Trophoblast cell (in vitro differentiated cells and primary cell): ENCODE results near the gene BMP5.

Source experiments
- DNase-seq, 2 donors: peaks; one replicate each; pipeline ENCODE4 v3.0.0-alpha.2; 2016
- H2AFZ ChIP-seq: 2 replicates; pipeline ENCODE4 v1.6.1; 2013; ENCODE audit warnings: low read length, moderate library complexity, mild to moderate bottlenecking; ENCODE audit not compliant: insufficient read depth, poor library complexity
- H2AK5ac ChIP-seq: 2 replicates; pipeline ENCODE4 v1.6.1; 2013; ENCODE audit warnings: mild to moderate bottlenecking, low read length
- H2BK120ac ChIP-seq: 2 replicates; pipeline ENCODE4 v1.6.1; 2013; ENCODE audit warnings: low read length, mild to moderate bottlenecking, moderate library complexity; ENCODE audit not compliant: insufficient read depth, poor library complexity
- H2BK12ac ChIP-seq: 2 replicates; pipeline ENCODE4 v1.6.1; 2013; ENCODE audit warnings: mild to moderate bottlenecking, low read length, moderate library complexity
- H2BK5ac ChIP-seq: 2 replicates; pipeline ENCODE4 v1.6.1; 2013; ENCODE audit warnings: low read length, low read depth, moderate library complexity, mild to moderate bottlenecking; ENCODE audit not compliant: poor library complexity
- H3K14ac ChIP-seq: 2 replicates; pipeline ENCODE4 v1.6.1; 2013; ENCODE audit warnings: mild to moderate bottlenecking, low read length
- H3K18ac ChIP-seq: 2 replicates; pipeline ENCODE4 v1.6.1; 2013; ENCODE audit warnings: mild to moderate bottlenecking, low read length
- H3K23ac ChIP-seq: 2 replicates; pipeline ENCODE4 v1.6.1; 2013; ENCODE audit warnings: low read length
- H3K27ac ChIP-seq: 2 replicates; pipeline ENCODE4 v1.5.1; 2013; ENCODE audit warnings: low read depth, mild to moderate bottlenecking, inconsistent platforms, low read length, moderate library complexity
- H3K27me3 ChIP-seq: 2 replicates; pipeline ENCODE4 v1.6.1; 2013; ENCODE audit warnings: inconsistent platforms, mild to moderate bottlenecking, low read length, moderate library complexity; ENCODE audit not compliant: insufficient read depth
- H3K36me3 ChIP-seq, 2 experiments: 1 replicate in 1 of 2; 2 replicates in 1 of 2; pipeline ENCODE4 v1.6.1; 2013; ENCODE audit warnings: low read length in 2 of 2, mild to moderate bottlenecking in 2 of 2, moderate library complexity in 1 of 2; ENCODE audit not compliant: insufficient read depth in 2 of 2, control insufficient read depth in 1 of 2
- H3K4ac ChIP-seq: 2 replicates; pipeline ENCODE4 v1.6.1; 2013; ENCODE audit warnings: low read depth, mild to moderate bottlenecking, low read length, moderate library complexity
- H3K4me1 ChIP-seq, 2 experiments: 1 replicate in 1 of 2; 2 replicates in 1 of 2; pipeline ENCODE4 v1.6.1; 2013; ENCODE audit warnings: low read length in 2 of 2, mild to moderate bottlenecking in 2 of 2, moderate library complexity in 1 of 2; ENCODE audit not compliant: insufficient read depth in 2 of 2, control insufficient read depth in 1 of 2
- H3K4me2 ChIP-seq: 2 replicates; pipeline ENCODE4 v1.6.1; 2013; ENCODE audit warnings: inconsistent platforms, mild to moderate bottlenecking, low read length, moderate library complexity
- H3K4me3 ChIP-seq: 2 replicates; pipeline ENCODE4 v1.5.1; 2013; ENCODE audit warnings: mild to moderate bottlenecking, low read depth, low read length, inconsistent platforms
- H3K79me1 ChIP-seq: one replicate; pipeline ENCODE4 v1.6.1; 2013; ENCODE audit warnings: low read length
- H3K79me2 ChIP-seq: 2 replicates; pipeline ENCODE4 v1.6.1; 2013; ENCODE audit warnings: low read length, mild to moderate bottlenecking; ENCODE audit not compliant: control insufficient read depth, insufficient read depth, poor library complexity
- H3K9ac ChIP-seq: 2 replicates; pipeline ENCODE4 v1.6.1; 2013; ENCODE audit warnings: mild to moderate bottlenecking, low read length
- H3K9me3 ChIP-seq: 2 replicates; pipeline ENCODE4 v1.6.1; 2013; ENCODE audit warnings: low read depth, mild to moderate bottlenecking, control low read depth, inconsistent platforms, low read length; ENCODE audit not compliant: insufficient read depth
- H4K12ac ChIP-seq: 2 replicates; pipeline ENCODE4 v1.6.1; 2013; ENCODE audit warnings: low read depth, mild to moderate bottlenecking, low read length, moderate library complexity
- H4K8ac ChIP-seq: 2 replicates; pipeline ENCODE4 v1.6.1; 2013; ENCODE audit warnings: low read depth, mild to moderate bottlenecking, low read length, moderate library complexity
- H4K91ac ChIP-seq: one replicate; pipeline ENCODE4 v1.6.1; 2013; ENCODE audit warnings: low read depth, mild to moderate bottlenecking, low read length, moderate library complexity
- WGBS: extraction: QIAGEN DNeasy Blood & Tissue Kit; methylation state at CpG from one replicate; pipeline ENCODE4 v1.1.7; 2013; ENCODE audit warnings: missing lambda C conversion rate; ENCODE audit not compliant: insufficient read length, insufficient coverage; ENCODE audit errors: extremely low coverage; 5-methylcytosine and 5-hydroxymethylcytosine counted together

Gene BMP5

GRCh38 chr6:55868176-55868575, 7.2 kb downstream of the BMP5 start:
- Histone ChIP-seq H3K79me1 (no peaks in the 10 kb centered on the region), H3K79me2 (no peaks in the 10 kb centered on the region), H3K36me3 (no peaks in the 10 kb centered on the region), H3K4me3 (no peak overlapping the region), H3K4me2 (no peak overlapping the region), H3K23ac (no peak overlapping the region), H3K14ac (no peak overlapping the region), H4K91ac (no peak overlapping the region), H3K27me3 (no peaks in the 10 kb centered on the region), H2BK120ac (no peak overlapping the region), H3K9me3 (no peaks in the 10 kb centered on the region), H3K4me1 (peaks cover 2 to 5% of the 10 kb centered on the region in 2 experiments), H2BK12ac (no peak overlapping the region), H4K12ac (no peak overlapping the region), H3K27ac (no peak overlapping the region), H3K4ac (no peak overlapping the region), H2AFZ (no peak overlapping the region), H2AK5ac (no peak overlapping the region), H2BK5ac (no peak overlapping the region), H3K9ac (no peak overlapping the region), H4K8ac (no peak overlapping the region), H3K18ac (no peak overlapping the region)
- no peak for DNase-seq
- no CpG with 5 or more reads among the region's 1 CpG for WGBS

DNA sequence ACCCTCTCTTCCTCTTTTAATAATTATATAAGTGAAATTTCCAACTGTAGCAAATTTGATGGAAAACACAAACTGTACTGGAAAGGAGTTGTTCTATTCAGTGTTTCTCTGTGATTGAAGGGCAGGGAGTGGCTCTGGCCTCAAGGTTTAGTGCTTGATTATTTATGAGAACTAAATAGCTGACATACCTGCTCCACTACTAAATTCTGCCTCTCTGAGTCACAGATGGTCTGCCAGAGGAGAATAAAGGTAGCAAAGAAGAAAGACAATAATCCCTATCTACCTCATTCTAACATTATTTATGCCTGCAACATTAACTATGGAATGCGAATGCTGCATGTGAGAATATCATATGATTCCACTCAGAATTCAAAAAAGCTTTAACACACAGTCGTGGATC, 9.3 kb downstream of the BMP5 start:
- no peak overlapping the region for H3K4me3 ChIP-seq
- H2BK12ac ChIP-seq = no peak overlapping the region
- H3K79me2 ChIP-seq = no peaks in the 10 kb centered on the region
- no peak overlapping the region for H2BK120ac ChIP-seq
- no peak overlapping the region for H3K27ac ChIP-seq
- H4K91ac ChIP-seq = no peak overlapping the region
- no peak overlapping the region for H3K14ac ChIP-seq
- no peak overlapping the region for H3K23ac ChIP-seq
- H3K4ac ChIP-seq = no peak overlapping the region
- no peaks in the 10 kb centered on the region for H3K79me1 ChIP-seq
- peaks cover 2 to 5% of the 10 kb centered on the region in 2 experiments for H3K4me1 ChIP-seq
- H3K36me3 ChIP-seq = no peaks in the 10 kb centered on the region
- no peak overlapping the region for H3K18ac ChIP-seq
- H2AK5ac ChIP-seq = no peak overlapping the region
- no peak overlapping the region for H4K8ac ChIP-seq
- no peak overlapping the region for H2BK5ac ChIP-seq
- DNase-seq = peak in 1 of 2 donors; percentile 43
- no CpG with 5 or more reads among the region's 2 CpGs for WGBS
- no peaks in the 10 kb centered on the region for H3K9me3 ChIP-seq
- H2AFZ ChIP-seq = no peak overlapping the region
- H4K12ac ChIP-seq = no peak overlapping the region
- H3K9ac ChIP-seq = no peak overlapping the region
- H3K27me3 ChIP-seq = no peaks in the 10 kb centered on the region
- H3K4me2 ChIP-seq = no peak overlapping the region

GRCh38 chr6:55853008-55854001, 22.1 kb downstream of the BMP5 start:
- Histone ChIP-seq H3K79me2 (no peaks in the 10 kb centered on the region), H2AK5ac (no peak overlapping the region), H3K27me3 (no peaks in the 10 kb centered on the region), H3K9ac (no peak overlapping the region), H4K91ac (no peak overlapping the region), H4K12ac (no peak overlapping the region), H3K36me3 (no peaks in the 10 kb centered on the region), H3K4ac (no peak overlapping the region), H3K18ac (no peak overlapping the region), H2BK12ac (no peak overlapping the region), H3K9me3 (no peaks in the 10 kb centered on the region), H2AFZ (no peak overlapping the region), H3K27ac (no peak overlapping the region), H3K4me1 (no peaks in the 10 kb centered on the region), H3K4me3 (no peak overlapping the region), H2BK120ac (no peak overlapping the region), H3K23ac (no peak overlapping the region), H3K4me2 (no peak overlapping the region), H2BK5ac (no peak overlapping the region), H3K14ac (no peak overlapping the region), H3K79me1 (no peaks in the 10 kb centered on the region), H4K8ac (no peak overlapping the region)
- no CpG with 5 or more reads among the region's 7 CpGs for WGBS
- no peak for DNase-seq

- H4K12ac ChIP-seq = no peak overlapping the region
- H3K23ac ChIP-seq = no peak overlapping the region
- H3K79me2 ChIP-seq = no peaks in the 10 kb centered on the region
- no peak overlapping the region for H2AFZ ChIP-seq
- no peak overlapping the region for H3K4me3 ChIP-seq
- no peak overlapping the region for H3K27ac ChIP-seq
- no peak overlapping the region for H3K4me2 ChIP-seq
- no peaks in the 10 kb centered on the region for H3K4me1 ChIP-seq
- no peak overlapping the region for H3K14ac ChIP-seq
- peaks cover 2% of the 10 kb centered on the region for H3K79me1 ChIP-seq
- no peak overlapping the region for H2AK5ac ChIP-seq
- no peak overlapping the region for H3K18ac ChIP-seq
- H3K36me3 ChIP-seq = no peaks in the 10 kb centered on the region
- H3K27me3 ChIP-seq = no peaks in the 10 kb centered on the region
- no peak for DNase-seq
- no peak overlapping the region for H3K9ac ChIP-seq
- H4K8ac ChIP-seq = no peak overlapping the region
- no peak overlapping the region for H3K4ac ChIP-seq
- H4K91ac ChIP-seq = no peak overlapping the region
- H2BK120ac ChIP-seq = no peak overlapping the region
- no peaks in the 10 kb centered on the region for H3K9me3 ChIP-seq
- H2BK5ac ChIP-seq = no peak overlapping the region
- no peak overlapping the region for H2BK12ac ChIP-seq
Observed at GRCh38 chr6:55841341-55841740, 34.0 kb downstream of the BMP5 start.
